Left ventricle myocardium inferior (tissue), 1 donor: ENCODE results near the gene TIMP3. TPM values are rescaled to one million over a fixed set of nuclear protein-coding genes. Genes with fewer than 3 reads are reported as not detected.

Experiments used
- DNase-seq: peaks from one replicate; pipeline ENCODE4 v3.0.0-alpha.2; 2020
- H3K27ac ChIP-seq: fragments of 200-600 bp; replicated peaks from 2 replicates; pipeline ENCODE4 v1.8.0; 2021
- H3K27me3 ChIP-seq: fragments of 200-600 bp; 2 replicates; pipeline ENCODE4 v1.8.0; 2021; ENCODE audit warnings: low read depth
- H3K36me3 ChIP-seq: fragments of 200-600 bp; 2 replicates; pipeline ENCODE4 v1.8.0; 2021
- H3K4me1 ChIP-seq: fragments of 200-600 bp; 2 replicates; pipeline ENCODE4 v1.8.0; 2021
- H3K4me3 ChIP-seq: fragments of 200-600 bp; 2 replicates; pipeline ENCODE4 v1.8.0; 2021; ENCODE audit warnings: mild to moderate bottlenecking, moderate library complexity
- H3K9me3 ChIP-seq: fragments of 200-600 bp; replicated peaks from 2 replicates; pipeline ENCODE4 v1.8.0; 2021
- CTCF ChIP-seq: fragments of 200-600 bp; IDR thresholded peaks from 2 replicates; pipeline ENCODE4 v1.8.0; 2021; ENCODE audit warnings: antibody characterized with exemption, mild to moderate bottlenecking, borderline replicate concordance
- intact Hi-C: fragments of 100-400 bp; cut with micrococcal nuclease; formaldehyde crosslinking; loops from one replicate; pipeline ENCODE4 v1.11.0; 2022
- total RNA-seq: library from RNA; stranded (reverse); fragmentation: NEBNext Ultra II Directional; extraction: Animal tissue kit (Norgen Biotek cat#: 25700); gene quantifications from one replicate; pipeline ENCODE4 v1.2.1, GENCODE V29; 2021
- donor health status: DM: no; HTN: yes; CAD: no; lungs with severe emphysema.

The TIMP3 gene
- total RNA-seq, 1 donor from 2014 or later = 250 TPM

DNA sequence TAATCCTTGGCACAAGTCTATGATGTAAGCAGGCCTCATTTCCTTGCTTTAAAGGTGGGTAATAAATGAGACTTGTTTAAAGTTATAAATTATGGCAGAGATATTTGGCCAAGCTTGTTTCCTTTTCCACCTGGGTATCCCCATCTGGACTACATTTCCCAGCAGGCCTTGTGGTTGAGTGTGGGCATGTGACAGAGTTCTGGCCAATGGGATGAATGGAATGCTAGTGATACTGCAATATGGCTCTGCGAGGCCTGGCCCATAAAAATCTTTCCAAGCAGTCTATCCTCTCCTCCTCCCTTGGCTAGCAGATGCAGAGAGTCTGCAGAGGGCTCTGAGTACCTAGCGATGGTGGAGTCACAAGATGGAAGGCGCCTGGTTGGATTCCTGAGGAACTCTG, 102.5 kb downstream of the TIMP3 start:
- H3K27ac ChIP-seq = no peak overlapping the region
- no peaks in the 10 kb centered on the region for H3K36me3 ChIP-seq
- intact Hi-C loops = no loop called here
- DNase-seq = no peak
- H3K27me3 ChIP-seq = no peaks in the 10 kb centered on the region
- no peaks in the 10 kb centered on the region for H3K9me3 ChIP-seq
- H3K4me1 ChIP-seq = peaks cover 16% of the 10 kb centered on the region
- no peak for TF ChIP-seq CTCF
- H3K4me3 ChIP-seq = no peak overlapping the region

GRCh38 chr22:32905400-32905799, 103.9 kb downstream of the TIMP3 start:
- H3K9me3 ChIP-seq = no peaks in the 10 kb centered on the region
- H3K4me1 ChIP-seq = peaks cover 16% of the 10 kb centered on the region
- no peaks in the 10 kb centered on the region for H3K27me3 ChIP-seq
- H3K27ac ChIP-seq = no peak overlapping the region
- no peaks in the 10 kb centered on the region for H3K36me3 ChIP-seq
- no peak overlapping the region for H3K4me3 ChIP-seq
- intact Hi-C loops = no loop called here
- no peak for DNase-seq
- no peak for TF ChIP-seq CTCF

DNA sequence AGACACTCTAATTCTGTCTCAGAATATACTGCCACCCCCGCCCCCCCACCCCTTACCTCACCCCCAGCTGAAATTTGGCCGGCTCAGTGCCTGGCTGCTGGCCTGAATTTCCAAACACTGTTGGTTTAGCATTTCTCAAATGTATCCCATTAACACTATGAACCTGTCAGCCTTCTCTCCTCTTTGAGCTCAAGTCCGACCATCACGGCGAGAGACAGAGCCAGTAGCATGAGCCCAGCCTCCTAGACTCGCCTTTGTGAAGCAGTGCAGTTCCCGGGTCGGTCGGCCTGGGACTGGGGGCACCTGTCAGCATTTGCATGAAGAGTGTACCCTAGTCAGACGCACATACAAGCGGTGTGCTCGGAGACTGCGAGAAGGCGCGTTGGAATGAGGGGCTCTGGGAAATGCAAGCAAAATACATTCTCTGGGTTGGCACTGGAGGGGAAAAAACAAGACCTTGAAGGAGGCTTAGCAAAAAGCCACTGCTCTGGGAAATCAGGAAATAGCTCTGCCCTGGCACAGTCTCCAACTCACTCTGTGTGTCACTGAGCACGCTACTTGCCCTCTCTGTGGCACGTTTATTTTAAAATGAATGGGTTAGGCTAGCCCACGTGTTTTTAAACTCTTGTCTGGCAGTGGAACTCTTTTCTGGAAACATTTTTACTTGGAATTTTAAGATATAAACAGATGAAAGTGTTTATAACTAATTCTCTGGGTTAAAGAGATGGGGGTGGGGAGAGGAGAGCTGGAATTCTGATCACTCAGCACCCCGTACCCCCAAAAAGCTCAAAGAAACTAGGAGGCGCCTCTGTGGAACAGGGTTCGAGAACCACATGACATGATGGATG, 108.3 kb downstream of the TIMP3 start:
- H3K27ac ChIP-seq = no peak overlapping the region
- H3K9me3 ChIP-seq = no peaks in the 10 kb centered on the region
- DNase-seq = no peak
- no peak for TF ChIP-seq CTCF
- intact Hi-C loops = no loop called here
- no peaks in the 10 kb centered on the region for H3K27me3 ChIP-seq
- peaks cover 14% of the 10 kb centered on the region for H3K4me1 ChIP-seq
- H3K4me3 ChIP-seq = no peak overlapping the region
- H3K36me3 ChIP-seq = no peaks in the 10 kb centered on the region

DNA sequence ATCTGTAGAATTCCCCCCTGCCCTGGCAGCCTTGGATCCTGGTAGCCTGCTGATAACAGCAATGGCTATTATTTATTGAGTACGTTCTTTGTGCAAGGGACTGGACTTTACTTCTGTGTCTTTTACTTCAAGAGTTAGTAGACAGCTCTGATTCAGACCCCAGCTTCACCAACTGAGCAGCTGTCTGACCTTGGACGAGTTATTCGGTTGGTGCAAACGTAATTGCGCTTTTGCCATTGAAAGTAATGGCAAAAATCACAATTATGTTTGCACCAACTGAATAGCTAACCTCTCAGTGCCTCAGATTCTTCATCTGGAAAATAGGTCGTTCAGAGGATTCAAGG, 108.9 kb downstream of the TIMP3 start:
- H3K27me3 ChIP-seq = no peaks in the 10 kb centered on the region
- intact Hi-C loops = no loop called here
- peaks cover 8% of the 10 kb centered on the region for H3K4me1 ChIP-seq
- H3K4me3 ChIP-seq = no peak overlapping the region
- no peaks in the 10 kb centered on the region for H3K9me3 ChIP-seq
- no peak for TF ChIP-seq CTCF
- H3K36me3 ChIP-seq = no peaks in the 10 kb centered on the region
- no peak overlapping the region for H3K27ac ChIP-seq
- no peak for DNase-seq

GRCh38 chr22:32911503-32911902, 110.0 kb downstream of the TIMP3 start:
- Histone ChIP-seq H3K27ac (no peak overlapping the region), H3K4me3 (no peak overlapping the region), H3K27me3 (no peaks in the 10 kb centered on the region), H3K9me3 (peaks cover 11% of the 10 kb centered on the region), H3K36me3 (no peaks in the 10 kb centered on the region), H3K4me1 (no peaks in the 10 kb centered on the region)
- TF ChIP-seq CTCF = no peak
- intact Hi-C loops = no loop called here
- DNase-seq = no peak
